ENCODE data around the gene AGXT.

AGXT gene

GRCh38 chr2:240899468-240899865, 30.8 kb downstream of the AGXT start:
- DNase-seq = no peak

DNA sequence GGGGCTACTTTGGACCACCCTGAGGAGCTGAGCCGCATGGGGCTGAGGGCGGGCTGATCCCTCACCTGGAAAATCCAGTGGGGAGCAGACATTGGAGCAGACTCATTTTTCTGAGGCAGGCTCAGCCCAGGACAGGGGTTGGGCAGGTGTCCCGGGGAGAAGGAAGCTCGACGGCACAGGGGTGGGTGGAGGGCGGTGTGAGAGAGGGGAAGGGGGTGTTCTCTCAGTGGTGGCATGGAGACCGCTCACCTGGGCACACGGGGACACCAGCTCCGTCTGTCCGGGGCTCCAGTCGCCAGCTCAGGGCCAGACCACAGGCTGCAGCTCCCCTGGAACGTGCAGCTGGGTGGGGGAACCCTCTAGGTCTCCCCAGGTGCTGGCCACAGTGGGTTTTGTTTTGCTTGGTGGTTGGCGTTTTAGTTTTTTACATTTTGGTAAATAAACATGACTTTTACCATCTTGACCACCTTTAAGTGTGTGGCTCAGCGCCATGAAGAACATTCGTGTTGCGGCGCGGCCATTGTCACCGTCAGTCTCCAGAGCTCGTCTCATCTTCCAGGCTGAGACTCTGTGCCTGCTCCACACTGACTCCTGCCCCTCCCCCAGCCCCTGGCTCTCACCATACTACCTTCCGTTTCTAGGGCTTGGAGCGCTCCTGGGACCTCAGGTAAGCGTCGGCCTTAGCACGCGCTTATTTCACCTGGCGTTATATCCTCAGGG, 31.7 kb downstream of the AGXT start:
- DNase-seq = no peak

DNA sequence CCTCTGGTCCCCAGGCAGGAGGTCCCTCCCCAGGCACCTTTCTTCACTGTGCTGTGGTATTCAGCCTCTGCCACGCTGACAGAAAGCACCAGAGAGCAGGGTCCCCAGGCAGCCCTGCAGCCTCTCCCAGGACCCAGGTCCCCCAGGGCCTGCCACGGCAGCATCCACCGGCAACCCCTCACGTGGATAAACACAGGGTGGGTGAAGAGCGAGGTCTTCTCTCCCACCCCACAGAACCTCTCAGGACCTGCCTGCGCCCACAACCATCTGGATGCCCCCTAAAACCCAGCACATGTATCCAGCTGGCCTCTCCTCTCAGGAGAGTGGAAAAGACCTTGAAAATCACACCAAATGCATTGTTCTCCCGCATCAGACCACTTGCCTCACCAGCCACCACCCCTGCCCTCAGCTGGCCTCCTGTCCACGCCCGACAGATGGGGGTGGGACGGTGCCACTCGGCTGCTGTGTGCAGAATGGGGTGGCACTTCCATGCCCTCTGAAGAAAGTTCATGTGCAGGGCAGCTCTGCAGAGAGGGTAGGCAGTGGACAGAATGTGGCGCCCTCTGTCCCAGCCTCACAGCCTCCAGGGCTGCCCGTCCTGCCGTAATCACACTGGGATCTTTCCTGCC, 33.5 kb downstream of the AGXT start:
- no peak for DNase-seq

- no peak for DNase-seq
Measured at GRCh38 chr2:240902615-240903041, 34.0 kb downstream of the AGXT start.

DNA sequence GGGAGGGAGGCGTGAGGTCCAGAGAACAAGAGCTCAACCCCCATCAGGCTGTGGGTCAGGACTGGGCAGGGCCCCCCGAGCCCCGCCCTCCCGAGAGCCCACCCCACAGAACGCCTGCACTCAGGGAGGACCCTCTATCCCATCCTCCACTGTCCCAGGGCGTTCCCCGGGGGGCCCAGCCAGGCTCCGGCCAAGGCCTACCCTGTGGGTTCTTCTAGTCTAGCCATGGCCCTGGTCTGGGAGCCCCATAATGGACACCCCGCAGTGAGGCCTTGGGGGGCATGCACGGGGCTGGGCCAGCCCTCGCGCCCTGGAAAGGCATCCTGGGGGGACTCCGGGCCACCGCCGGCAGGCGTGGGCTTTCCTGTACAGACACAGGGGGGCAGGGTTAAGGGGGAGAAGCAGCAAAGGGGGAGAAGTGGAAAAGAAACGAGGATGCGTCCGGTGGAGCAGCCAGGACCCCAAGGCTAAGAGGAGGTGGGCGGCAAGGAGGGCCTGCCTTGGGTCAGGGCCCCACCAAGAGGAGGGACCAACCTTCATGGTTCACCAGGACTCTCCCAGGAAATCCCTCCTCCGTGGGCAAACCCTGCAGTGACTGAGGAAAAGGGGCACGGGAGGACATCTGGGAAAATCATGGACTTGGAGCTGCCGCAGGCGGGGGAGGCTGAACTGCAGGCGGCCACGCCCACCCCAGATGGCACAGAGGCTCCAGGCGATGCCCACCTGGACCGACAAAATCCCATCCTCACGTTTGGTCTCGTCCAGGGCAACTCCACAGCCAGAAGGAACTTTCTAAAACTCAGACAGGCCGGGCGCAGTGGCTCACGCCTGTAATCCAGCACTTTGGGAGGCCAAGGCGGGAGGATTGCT, 34.8 kb downstream of the AGXT start:
- DNase-seq = no peak

DNA sequence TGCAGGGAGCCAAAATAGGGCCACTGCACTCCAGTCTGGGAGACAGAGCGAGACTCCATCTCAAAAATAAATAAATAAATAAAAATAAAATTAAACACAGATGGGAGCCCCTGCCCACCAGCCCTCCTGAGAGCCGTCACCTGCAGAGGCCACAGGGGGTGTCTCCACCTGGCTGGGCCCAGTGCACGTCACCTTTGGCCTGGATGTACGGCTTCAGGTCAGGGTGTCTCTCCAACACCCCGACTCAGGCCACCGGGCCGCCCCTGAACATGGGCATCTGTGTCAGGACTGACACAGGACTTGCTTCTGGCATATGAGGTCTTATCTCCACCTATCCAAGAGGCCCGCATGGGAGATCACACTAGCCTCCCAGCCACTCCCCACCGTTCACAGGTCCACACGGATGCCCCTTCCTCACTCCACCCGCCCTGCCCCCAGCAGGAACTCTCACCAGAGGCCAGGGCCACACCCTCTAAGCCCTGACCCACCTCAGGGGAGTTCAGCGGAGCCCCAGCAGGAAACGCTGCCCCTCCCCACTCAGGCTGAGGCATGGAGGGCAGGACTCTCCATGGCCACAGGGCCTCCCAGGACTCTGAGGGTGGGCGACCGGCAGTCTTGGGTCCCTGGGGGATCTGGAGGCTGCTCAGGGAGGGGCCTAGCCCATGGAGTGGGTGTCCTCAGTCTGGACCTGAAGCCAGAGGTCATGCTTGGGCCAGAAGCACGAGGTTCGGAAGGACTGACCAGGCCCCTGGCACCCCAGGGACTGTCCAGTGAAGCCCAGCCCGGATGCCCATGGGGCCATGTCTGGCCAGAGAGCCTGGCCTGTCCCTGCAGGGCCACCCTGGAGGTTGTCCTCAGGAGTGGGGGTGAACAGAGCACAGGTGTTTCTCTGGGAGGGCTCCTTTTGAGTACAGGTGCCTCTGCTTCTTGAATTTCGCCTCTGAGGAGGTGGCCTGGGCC, 35.9 kb downstream of the AGXT start:
- no peak for DNase-seq

- no peak for DNase-seq
Measured at GRCh38 chr2:240905176-240905781, 36.7 kb downstream of the AGXT start.

GRCh38 chr2:240906141-240906910, 37.7 kb downstream of the AGXT start, which contains the start of gene CROCC2:
TSS of gene CROCC2 (plus strand) at chr2:240906336. CDS start at chr2:240906514, 178 bp downstream.
- no peak for DNase-seq

GRCh38 chr2:240906911-240907590, 38.4 kb downstream of the AGXT start:
- no peak for DNase-seq

DNA sequence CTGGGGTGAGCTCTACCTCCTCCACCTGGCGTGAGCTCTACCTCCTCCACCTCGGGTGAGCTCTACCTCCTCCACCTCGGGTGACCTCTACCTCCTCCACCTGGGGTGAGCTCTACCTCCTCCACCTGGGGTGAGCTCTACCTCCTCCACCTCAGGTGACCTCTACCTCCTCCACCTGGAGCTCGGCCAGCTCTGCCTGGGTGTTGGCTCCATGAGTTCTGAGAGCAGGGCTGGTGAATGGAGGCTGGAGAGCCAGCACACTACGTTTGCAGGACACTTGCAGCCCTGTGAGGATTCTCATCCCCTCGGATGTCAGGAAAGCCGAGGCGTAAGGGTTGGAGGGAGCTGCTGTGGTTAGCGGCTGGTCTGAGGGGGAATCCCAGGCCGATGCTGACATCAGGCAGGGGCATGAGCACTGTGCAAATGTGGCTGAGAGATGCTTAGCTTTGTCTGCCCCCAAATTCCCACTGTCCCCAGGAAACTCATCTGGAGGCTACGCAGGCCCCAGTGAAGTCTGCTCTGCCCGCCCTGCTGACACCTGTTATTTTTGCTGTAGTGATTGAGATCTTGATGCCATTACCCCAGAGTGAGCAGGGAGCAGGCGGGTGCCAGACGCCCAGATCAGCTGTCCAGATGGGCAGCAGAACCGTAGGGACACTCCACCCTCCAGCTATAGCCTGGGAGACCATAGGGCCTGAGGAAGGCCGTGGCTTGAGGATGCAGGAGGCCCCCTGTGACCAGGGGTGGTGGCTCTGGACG, 40.8 kb downstream of the AGXT start:
- DNase-seq = no peak

- no peak for DNase-seq
Measured at GRCh38 chr2:240911641-240912265, 43.1 kb downstream of the AGXT start.

DNA sequence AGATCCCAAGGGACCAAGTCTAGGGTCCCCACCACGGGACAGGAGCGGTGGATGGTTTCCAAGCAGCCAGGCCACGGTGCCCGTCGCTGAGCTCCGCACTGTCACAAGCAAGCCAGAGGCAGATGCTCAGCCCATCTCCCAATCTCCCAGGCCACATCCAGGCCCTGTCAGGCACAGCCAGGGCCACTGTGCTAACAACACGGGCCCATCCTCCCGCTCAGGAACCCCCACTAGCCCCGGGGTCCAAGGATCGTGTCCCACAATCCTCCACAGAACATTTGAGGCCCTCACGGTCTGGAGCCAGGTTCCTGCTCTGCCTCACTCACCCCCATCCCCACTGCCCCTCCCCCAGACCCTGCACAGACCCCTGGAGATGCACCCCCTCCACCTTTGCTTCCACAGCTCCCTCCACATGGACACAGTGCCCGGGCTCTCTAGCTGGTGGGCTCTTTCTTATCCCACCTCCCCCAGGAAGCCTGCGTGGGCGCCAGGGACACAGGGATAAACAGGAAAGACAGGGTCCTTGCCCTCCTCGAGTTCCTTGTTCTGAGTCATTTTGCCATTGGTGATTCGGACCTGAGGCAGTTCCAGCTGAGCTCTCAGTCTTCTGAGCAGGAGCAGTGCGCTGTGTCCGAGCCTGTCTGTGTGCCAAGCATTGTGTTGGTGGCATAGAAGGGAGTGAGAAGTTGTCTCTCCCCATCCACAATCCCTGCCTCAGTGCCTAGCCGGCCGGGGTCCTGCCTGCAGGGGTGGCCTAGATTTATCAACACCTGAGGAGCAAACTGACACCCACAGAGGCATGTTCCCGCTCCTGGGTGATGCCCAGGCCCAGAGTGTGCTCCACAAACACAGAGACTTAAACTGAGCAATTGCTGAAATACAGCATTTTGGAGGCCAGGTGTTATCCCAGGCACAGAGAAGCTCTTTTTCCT, 44.5 kb downstream of the AGXT start:
- DNase-seq = no peak

GRCh38 chr2:240913810-240914644, 45.4 kb downstream of the AGXT start:
- peak; percentile 72 for DNase-seq

- DNase-seq = no peak
Measured at GRCh38 chr2:240914645-240915525, 46.3 kb downstream of the AGXT start.

DNA sequence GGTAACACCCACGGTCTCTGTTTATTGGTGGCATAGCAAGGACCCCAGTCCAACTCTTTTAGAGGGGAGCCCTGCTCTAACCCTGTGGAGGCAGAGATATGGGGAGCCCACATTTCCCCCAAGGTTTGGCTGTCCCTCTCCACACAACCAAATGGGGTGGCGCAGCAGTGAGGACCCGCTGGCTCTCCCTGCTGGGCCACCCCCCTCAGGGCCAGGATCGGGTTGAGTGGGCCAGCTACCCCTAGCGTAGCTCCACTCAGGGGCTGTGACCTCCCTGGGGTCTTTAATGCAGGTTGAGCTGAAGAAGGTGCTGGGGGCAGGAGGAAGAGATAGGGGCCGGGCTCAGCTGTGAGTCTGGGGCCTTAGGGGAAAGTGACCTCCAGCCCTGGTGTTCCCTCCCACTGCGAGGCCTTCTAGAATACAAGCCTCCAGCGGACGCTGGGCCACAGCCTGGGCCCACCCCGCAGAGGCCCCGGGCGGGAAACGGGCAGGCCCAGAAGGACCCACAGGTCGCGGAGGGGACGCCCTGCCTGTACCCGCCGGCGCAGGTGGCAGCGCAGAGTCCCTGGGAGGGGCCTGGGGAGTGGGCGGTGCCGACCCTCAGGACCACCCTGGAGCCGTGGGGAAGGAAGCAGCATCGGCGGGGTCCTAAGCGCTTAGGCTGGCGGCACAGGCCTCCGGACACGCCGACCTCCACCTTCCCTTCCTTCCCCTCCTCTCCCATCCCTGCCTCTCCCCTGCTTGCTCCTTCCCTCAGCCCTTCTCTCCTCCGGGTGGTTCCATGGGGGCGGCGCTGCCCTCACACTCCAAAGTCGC, 47.1 kb downstream of the AGXT start:
- no peak for DNase-seq
